Measurements from ENCODE around the gene LRRC4C.

LRRC4C gene

GRCh38 chr11:40567392-40567791, 892.1 kb downstream of the LRRC4C start:
- Histone ChIP-seq H3K14ac (ENCODE audit: low read length) (no peak overlapping the region), H3K27me3 (ENCODE audit: control insufficient read depth in 3 of 3, insufficient read depth in 3 of 3, low read depth in 1 of 3, low read length in 3 of 3) (no peaks in the 10 kb centered on the region), H3K23ac (ENCODE audit: low read depth, low read length, poor library complexity) (no peak overlapping the region), H3K9me3 (replicated peaks in 1 of 2; ENCODE audit: control insufficient read depth in 2 of 2, insufficient read depth in 1 of 2, low read depth in 1 of 2, low read length in 2 of 2) (no peaks in the 10 kb centered on the region), H2BK5ac (ENCODE audit: low read length) (no peak overlapping the region), H4K91ac (ENCODE audit: low read depth, low read length, poor library complexity) (no peak overlapping the region), H2BK120ac (ENCODE audit: low read depth, low read length) (no peak overlapping the region), H2BK15ac (ENCODE audit: low read length) (no peak overlapping the region), H3K4me2 (ENCODE audit: insufficient read depth, low read length, poor library complexity, severe bottlenecking) (no peak overlapping the region), H2AFZ (ENCODE audit: low read length) (no peak overlapping the region), H3K36me3 (replicated peaks in 1 of 2; ENCODE audit: control insufficient read depth in 2 of 2, insufficient read depth in 2 of 2, low read length in 2 of 2) (no peaks in the 10 kb centered on the region), H3K79me1 (ENCODE audit: low read depth, low read length) (no peaks in the 10 kb centered on the region), H3K18ac (ENCODE audit: low read length) (no peak overlapping the region), H2BK12ac (ENCODE audit: low read length) (no peak overlapping the region), H3K4me3 (ENCODE audit: low read length in 2 of 2) (no peak overlapping the region), H3K9ac (ENCODE audit: low read depth, low read length, poor library complexity) (no peak overlapping the region), H3K4ac (ENCODE audit: low read length) (no peak overlapping the region), H3K4me1 (ENCODE audit: control insufficient read depth in 2 of 2, insufficient read depth in 1 of 2, low read depth in 1 of 2, low read length in 2 of 2) (no peaks in the 10 kb centered on the region), H4K8ac (ENCODE audit: low read depth, low read length) (no peak overlapping the region), H2AK5ac (ENCODE audit: low read depth, low read length) (no peak overlapping the region), H3K27ac (replicated peaks; ENCODE audit: low read length) (no peak overlapping the region)
- no peak for DNase-seq (ENCODE audit: low spot score)
- no CpG with 5 or more reads among the region's 1 CpG for WGBS, 2 donors (ENCODE audit: extremely low coverage in 2 of 2, insufficient read length in 2 of 2, insufficient replicate concordance in 1 of 2)

- H3K27me3 ChIP-seq (ENCODE audit: control insufficient read depth in 3 of 3, insufficient read depth in 3 of 3, low read depth in 1 of 3, low read length in 3 of 3) = no peaks in the 10 kb centered on the region
- H3K4me3 ChIP-seq (ENCODE audit: low read length in 2 of 2) = no peak overlapping the region
- WGBS, 2 donors (ENCODE audit: extremely low coverage in 2 of 2, insufficient read length in 2 of 2, insufficient replicate concordance in 1 of 2) = no CpG with 5 or more reads among the region's 3 CpGs
- H2BK15ac ChIP-seq (ENCODE audit: low read length) = no peak overlapping the region
- H3K79me1 ChIP-seq (ENCODE audit: low read depth, low read length) = no peaks in the 10 kb centered on the region
- no peak overlapping the region for H2BK120ac ChIP-seq (ENCODE audit: low read depth, low read length)
- no peak overlapping the region for H3K4ac ChIP-seq (ENCODE audit: low read length)
- no peaks in the 10 kb centered on the region for H3K9me3 ChIP-seq (replicated peaks in 1 of 2; ENCODE audit: control insufficient read depth in 2 of 2, insufficient read depth in 1 of 2, low read depth in 1 of 2, low read length in 2 of 2)
- H3K9ac ChIP-seq (ENCODE audit: low read depth, low read length, poor library complexity) = no peak overlapping the region
- no peak overlapping the region for H3K4me2 ChIP-seq (ENCODE audit: insufficient read depth, low read length, poor library complexity, severe bottlenecking)
- no peak overlapping the region for H2BK5ac ChIP-seq (ENCODE audit: low read length)
- no peaks in the 10 kb centered on the region for H3K36me3 ChIP-seq (replicated peaks in 1 of 2; ENCODE audit: control insufficient read depth in 2 of 2, insufficient read depth in 2 of 2, low read length in 2 of 2)
- no peak overlapping the region for H3K18ac ChIP-seq (ENCODE audit: low read length)
- no peak overlapping the region for H3K14ac ChIP-seq (ENCODE audit: low read length)
- H2AK5ac ChIP-seq (ENCODE audit: low read depth, low read length) = no peak overlapping the region
- H2BK12ac ChIP-seq (ENCODE audit: low read length) = no peak overlapping the region
- DNase-seq (ENCODE audit: low spot score) = no peak
- no peak overlapping the region for H3K27ac ChIP-seq (replicated peaks; ENCODE audit: low read length)
- no peak overlapping the region for H4K8ac ChIP-seq (ENCODE audit: low read depth, low read length)
- no peak overlapping the region for H2AFZ ChIP-seq (ENCODE audit: low read length)
- H3K23ac ChIP-seq (ENCODE audit: low read depth, low read length, poor library complexity) = no peak overlapping the region
- H4K91ac ChIP-seq (ENCODE audit: low read depth, low read length, poor library complexity) = no peak overlapping the region
- peaks cover 0 to 3% of the 10 kb centered on the region in 2 donors for H3K4me1 ChIP-seq (ENCODE audit: control insufficient read depth in 2 of 2, insufficient read depth in 1 of 2, low read depth in 1 of 2, low read length in 2 of 2)
Measured at GRCh38 chr11:40544162-40544561, 915.3 kb downstream of the LRRC4C start.

- H3K9ac ChIP-seq (ENCODE audit: low read depth, low read length, poor library complexity) = no peak overlapping the region
- no peak overlapping the region for H3K27ac ChIP-seq (replicated peaks; ENCODE audit: low read length)
- WGBS, 2 donors (ENCODE audit: extremely low coverage in 2 of 2, insufficient read length in 2 of 2, insufficient replicate concordance in 1 of 2) = no CpG with 5 or more reads among the region's 1 CpG
Measured at GRCh38 chr11:40542821-40543220, 916.6 kb downstream of the LRRC4C start.

GRCh38 chr11:40537734-40538133, 921.7 kb downstream of the LRRC4C start:
- H3K27me3 ChIP-seq (ENCODE audit: control insufficient read depth in 3 of 3, insufficient read depth in 3 of 3, low read depth in 1 of 3, low read length in 3 of 3) = no peaks in the 10 kb centered on the region
- no peak overlapping the region for H3K4me2 ChIP-seq (ENCODE audit: insufficient read depth, low read length, poor library complexity, severe bottlenecking)
- no peak overlapping the region for H3K4me3 ChIP-seq (ENCODE audit: low read length in 2 of 2)
- H4K91ac ChIP-seq (ENCODE audit: low read depth, low read length, poor library complexity) = no peak overlapping the region
- WGBS, 2 donors (ENCODE audit: extremely low coverage in 2 of 2, insufficient read length in 2 of 2, insufficient replicate concordance in 1 of 2) = no CpG with 5 or more reads among the region's 3 CpGs
- no peak overlapping the region for H3K9ac ChIP-seq (ENCODE audit: low read depth, low read length, poor library complexity)
- no peak overlapping the region for H2BK120ac ChIP-seq (ENCODE audit: low read depth, low read length)
- no peak overlapping the region for H4K8ac ChIP-seq (ENCODE audit: low read depth, low read length)
- no peak overlapping the region for H3K23ac ChIP-seq (ENCODE audit: low read depth, low read length, poor library complexity)
- H3K79me1 ChIP-seq (ENCODE audit: low read depth, low read length) = no peaks in the 10 kb centered on the region
- no peaks in the 10 kb centered on the region for H3K36me3 ChIP-seq (replicated peaks in 1 of 2; ENCODE audit: control insufficient read depth in 2 of 2, insufficient read depth in 2 of 2, low read length in 2 of 2)
- H3K18ac ChIP-seq (ENCODE audit: low read length) = no peak overlapping the region
- H2BK5ac ChIP-seq (ENCODE audit: low read length) = no peak overlapping the region
- H3K4ac ChIP-seq (ENCODE audit: low read length) = no peak overlapping the region
- H2BK12ac ChIP-seq (ENCODE audit: low read length) = no peak overlapping the region
- no peak for DNase-seq (ENCODE audit: low spot score)
- H2AFZ ChIP-seq (ENCODE audit: low read length) = no peak overlapping the region
- H2BK15ac ChIP-seq (ENCODE audit: low read length) = no peak overlapping the region
- no peak overlapping the region for H2AK5ac ChIP-seq (ENCODE audit: low read depth, low read length)
- no peak overlapping the region for H3K27ac ChIP-seq (replicated peaks; ENCODE audit: low read length)
- no peak overlapping the region for H3K14ac ChIP-seq (ENCODE audit: low read length)
- H3K9me3 ChIP-seq (replicated peaks in 1 of 2; ENCODE audit: control insufficient read depth in 2 of 2, insufficient read depth in 1 of 2, low read depth in 1 of 2, low read length in 2 of 2) = no peaks in the 10 kb centered on the region
- no peaks in the 10 kb centered on the region for H3K4me1 ChIP-seq (ENCODE audit: control insufficient read depth in 2 of 2, insufficient read depth in 1 of 2, low read depth in 1 of 2, low read length in 2 of 2)

More at GRCh38 chr11:40542821-40543220, 916.6 kb downstream of the LRRC4C start:
- Histone ChIP-seq H4K8ac (ENCODE audit: low read depth, low read length) (no peak overlapping the region), H3K27me3 (ENCODE audit: control insufficient read depth in 3 of 3, insufficient read depth in 3 of 3, low read depth in 1 of 3, low read length in 3 of 3) (no peaks in the 10 kb centered on the region), H2BK5ac (ENCODE audit: low read length) (no peak overlapping the region), H2BK12ac (ENCODE audit: low read length) (no peak overlapping the region), H3K4ac (ENCODE audit: low read length) (no peak overlapping the region), H3K14ac (ENCODE audit: low read length) (no peak overlapping the region), H3K79me1 (ENCODE audit: low read depth, low read length) (no peaks in the 10 kb centered on the region), H4K91ac (ENCODE audit: low read depth, low read length, poor library complexity) (no peak overlapping the region), H3K36me3 (replicated peaks in 1 of 2; ENCODE audit: control insufficient read depth in 2 of 2, insufficient read depth in 2 of 2, low read length in 2 of 2) (no peaks in the 10 kb centered on the region), H2BK120ac (ENCODE audit: low read depth, low read length) (no peak overlapping the region), H3K4me1 (ENCODE audit: control insufficient read depth in 2 of 2, insufficient read depth in 1 of 2, low read depth in 1 of 2, low read length in 2 of 2) (peaks cover 0 to 3% of the 10 kb centered on the region in 2 donors), H3K9me3 (replicated peaks in 1 of 2; ENCODE audit: control insufficient read depth in 2 of 2, insufficient read depth in 1 of 2, low read depth in 1 of 2, low read length in 2 of 2) (no peaks in the 10 kb centered on the region), H3K4me2 (ENCODE audit: insufficient read depth, low read length, poor library complexity, severe bottlenecking) (no peak overlapping the region), H2AK5ac (ENCODE audit: low read depth, low read length) (no peak overlapping the region), H3K23ac (ENCODE audit: low read depth, low read length, poor library complexity) (no peak overlapping the region), H2AFZ (ENCODE audit: low read length) (peak overlapping the region; percentile 46), H2BK15ac (ENCODE audit: low read length) (no peak overlapping the region), H3K18ac (ENCODE audit: low read length) (no peak overlapping the region), H3K4me3 (ENCODE audit: low read length in 2 of 2) (no peak overlapping the region)
- no peak for DNase-seq (ENCODE audit: low spot score)
